HFF-Myc (cell line): ENCODE data around the gene CD4.

Source experiments
- DNase-seq: peaks from one replicate; pipeline ENCODE4 v3.0.0-alpha.2; 2011; ENCODE audit warnings: low read depth; ENCODE audit errors: extremely low read depth
- H3K4me3 ChIP-seq: replicated peaks from 2 replicates; pipeline ENCODE4 v1.5.1; 2011; ENCODE audit warnings: low read depth, mild to moderate bottlenecking, control low read depth, low read length
- CTCF ChIP-seq: IDR thresholded peaks from 2 replicates; pipeline ENCODE4 v1.5.1; 2012; ENCODE audit warnings: mild to moderate bottlenecking, low read depth, low read length, control low read depth; ENCODE audit errors: missing control alignments

The CD4 gene

GRCh38 chr12:6765634-6766581 is 23.4 kb upstream of the CD4 start, which contains the start of gene PTMS:
Gene PTMS (plus strand): TSS chr12:6766363. CDS start chr12:6766706, 343 bp downstream.
- no peak for TF ChIP-seq CTCF

GRCh38 chr12:6766651-6767349 is 22.5 kb upstream of the CD4 start:
- no peak for DNase-seq
- peak overlapping the region; percentile 93 for H3K4me3 ChIP-seq
- TF ChIP-seq CTCF = peak; percentile 45

More at GRCh38 chr12:6765634-6766581, 23.4 kb upstream of the CD4 start, which contains the start of gene PTMS:
- peak within 1 kb of the TSS; percentile 93 for H3K4me3 ChIP-seq
- peak; percentile 83 for DNase-seq

- H3K4me3 ChIP-seq = peak overlapping the region; percentile 93
- DNase-seq = no peak
- TF ChIP-seq CTCF = no peak
These were observed 21.7 kb upstream of the CD4 start for GRCh38 chr12:6767353-6768319.

GRCh38 chr12:6768437-6768914 is 20.9 kb upstream of the CD4 start:
- peak overlapping the region; percentile 93 for H3K4me3 ChIP-seq
- DNase-seq = no peak
- TF ChIP-seq CTCF = no peak

GRCh38 chr12:6768990-6769389 is 20.3 kb upstream of the CD4 start:
- no peak for DNase-seq
- H3K4me3 ChIP-seq = peak overlapping the region; percentile 93
- no peak for TF ChIP-seq CTCF

- DNase-seq = no peak
- TF ChIP-seq CTCF = no peak
- no peak overlapping the region for H3K4me3 ChIP-seq
These were observed 19.7 kb upstream of the CD4 start for GRCh38 chr12:6769666-6770065.
